ENCODE results near the gene FANCE.
"Not testable (repeated sequence)": the region's sequence is repeated elsewhere in the genome, so short reads cannot be mapped to it uniquely, and the experiment has no call there.

Gene FANCE

DNA sequence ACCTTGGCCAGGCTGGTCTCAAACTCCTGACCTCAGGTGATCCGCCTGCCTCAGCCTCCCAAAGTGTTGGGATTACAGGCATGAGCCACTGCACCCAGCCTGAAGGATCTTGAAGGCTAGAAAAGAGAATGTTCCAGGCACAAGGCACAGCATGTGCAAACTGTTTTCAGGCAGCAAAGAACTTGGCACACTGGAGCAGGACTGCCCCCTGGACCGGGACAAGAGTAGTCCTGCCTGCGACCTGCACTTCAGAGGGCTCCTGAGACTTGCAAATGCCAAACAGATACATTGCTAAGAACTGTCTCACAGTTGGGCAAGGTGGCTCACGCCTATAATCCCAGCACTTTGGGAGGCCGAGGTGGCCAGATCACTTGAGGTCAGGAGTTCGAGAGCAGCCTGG lies 63.8 kb downstream of the FANCE start:
- not testable (repeated sequence) for H3K4me3 Mint-ChIP-seq; H3K4me1 Mint-ChIP-seq; ATAC-seq (ENCODE audit: low read depth); DNase-seq (ENCODE audit: low spot score in 2 of 2); H3K9me3 Mint-ChIP-seq; H3K27ac Mint-ChIP-seq; H3K36me3 Mint-ChIP-seq
- H3K27me3 Mint-ChIP-seq: peaks cover 19% of the 10 kb centered on the region
